Endothelial cell of umbilical vein (primary cell): ENCODE data around the gene NLGN1. TPM values are rescaled to one million over a fixed set of nuclear protein-coding genes. Genes with fewer than 3 reads are reported as not detected.

Source experiments
- BruUV-seq: library from RNA; stranded (reverse); fragments of 400-500 nt; replicated peaks from 2 replicates; lab custom pipeline; 2021; lab: Mats Ljungman, UMichigan
- CTCF ChIA-PET: fragments of 300-600, 350-600 bp; sonication (Branson Sonifier 250); formaldehyde crosslinking; loops from one replicate; lab custom pipeline; 2021; ENCODE audit warnings: antibody characterized with exemption, inconsistent platforms; lab: Charles Lee
- POLR2A ChIA-PET: fragments of 300-600, 350-600 bp; sonication (Branson Sonifier 250); formaldehyde crosslinking; loops from one replicate; lab custom pipeline; 2021; ENCODE audit warnings: antibody characterized with exemption, inconsistent platforms; lab: Charles Lee
- DNase-seq: peaks from one replicate; pipeline ENCODE4 v3.0.0-alpha.2; 2011; ENCODE audit warnings: low read depth, low spot score
- FAIRE-seq: peaks from 2 replicates; lab custom pipeline; 2011; peaks lifted over from hg19 to GRCh38; lab: Jason Lieb, UNC
- H2AFZ ChIP-seq: 2 replicates; pipeline ENCODE4 v1.6.0; 2012; ENCODE audit warnings: low read depth, low read length, control low read depth, inconsistent platforms
- H3K27ac ChIP-seq: 2 replicates; pipeline ENCODE4 v1.5.1; 2011; ENCODE audit warnings: low read depth, mild to moderate bottlenecking, control low read depth, low read length, moderate library complexity; ENCODE audit not compliant: insufficient read depth
- H3K27me3 ChIP-seq, 2 experiments: 2 replicates each; pipeline versions ENCODE4 v1.6.0 to v1.6.1; 2011; ENCODE audit warnings: low read length in 2 of 2, mixed read lengths in 1 of 2; ENCODE audit not compliant: control insufficient read depth in 2 of 2, insufficient read depth in 2 of 2
- H3K36me3 ChIP-seq, 2 experiments: 2 replicates in 1 of 2; 3 replicates in 1 of 2; pipeline ENCODE4 v1.5.1; 2011; ENCODE audit warnings: low read length in 2 of 2, mild to moderate bottlenecking in 1 of 2, moderate library complexity in 1 of 2; ENCODE audit not compliant: control insufficient read depth in 2 of 2, insufficient read depth in 2 of 2; ENCODE audit errors: extremely low read depth in 1 of 2
- H3K4me1 ChIP-seq: 3 replicates; pipeline ENCODE4 v1.5.1; 2011; ENCODE audit warnings: mild to moderate bottlenecking, low read length; ENCODE audit not compliant: control insufficient read depth, insufficient read depth; ENCODE audit errors: extremely low read depth
- H3K4me2 ChIP-seq: 2 replicates; pipeline ENCODE4 v1.6.1; 2011; ENCODE audit warnings: low read length, control low read depth, mixed read lengths; ENCODE audit not compliant: insufficient read depth
- H3K4me3 ChIP-seq, 3 experiments: fragments of 200-600 bp in 1 of 3; sonication (generic), shearing (Covaris generic) in 1 of 3; replicated peaks in 1 of 3; 2 replicates each; pipeline ENCODE4 v1.5.1; 2011 to 2016; ENCODE audit warnings: control low read depth in 3 of 3, low read length in 3 of 3, mild to moderate bottlenecking in 2 of 3, inconsistent platforms in 1 of 3, low read depth in 1 of 3, moderate library complexity in 1 of 3; ENCODE audit not compliant: insufficient read depth in 1 of 3
- H3K79me2 ChIP-seq: 2 replicates; pipeline ENCODE4 v1.6.0; 2012; ENCODE audit warnings: low read length, inconsistent platforms; ENCODE audit not compliant: control insufficient read depth, insufficient read depth
- H3K9ac ChIP-seq: replicated peaks from 2 replicates; pipeline ENCODE3; 2011; ENCODE audit warnings: low read length, control low read depth; ENCODE audit not compliant: insufficient read depth; ENCODE audit errors: extremely low read depth
- H3K9me1 ChIP-seq: replicated peaks from 3 replicates; pipeline ENCODE4 v1.6.0; 2011; ENCODE audit warnings: mild to moderate bottlenecking, low read length; ENCODE audit not compliant: control insufficient read depth, insufficient read depth; ENCODE audit errors: extremely low read depth
- H3K9me3 ChIP-seq: replicated peaks from 2 replicates; pipeline ENCODE4 v1.5.1; 2012; ENCODE audit warnings: low read length, inconsistent platforms; ENCODE audit not compliant: control insufficient read depth, insufficient read depth
- H4K20me1 ChIP-seq: replicated peaks from 2 replicates; pipeline ENCODE3; 2011; ENCODE audit warnings: mild to moderate bottlenecking, low read length; ENCODE audit not compliant: control insufficient read depth, insufficient read depth; ENCODE audit errors: extremely low read depth
- CTCF ChIP-seq, 2 donors: IDR thresholded peaks; 1 replicate in 1 of 2; 2 replicates in 1 of 2; pipeline ENCODE4 v1.5.1; 2011; ENCODE audit warnings: low read length in 2 of 2, mild to moderate bottlenecking in 2 of 2, moderate library complexity in 2 of 2, control low read depth in 1 of 2, inconsistent platforms in 1 of 2, low read depth in 1 of 2; ENCODE audit not compliant: insufficient read depth in 1 of 2; ENCODE audit errors: extremely low read depth in 1 of 2
- GATA2 ChIP-seq: IDR thresholded peaks from 2 replicates; pipeline ENCODE4 v1.7.0; 2011; ENCODE audit warnings: low read depth, mild to moderate bottlenecking, moderate library complexity, mixed read lengths, low read length; ENCODE audit not compliant: insufficient read length, insufficient read depth
- JUN ChIP-seq: IDR thresholded peaks from 2 replicates; pipeline ENCODE4 v1.6.1; 2011; ENCODE audit warnings: borderline replicate concordance, low read depth; ENCODE audit not compliant: insufficient read length, insufficient read depth
- MYC ChIP-seq: IDR thresholded peaks from one replicate; pipeline ENCODE4 v1.6.1; 2011; ENCODE audit warnings: mild to moderate bottlenecking, low read depth, low read length
- POLR2A ChIP-seq: IDR thresholded peaks from 2 replicates; pipeline ENCODE4 v1.6.1; 2012; ENCODE audit warnings: low read depth, mild to moderate bottlenecking, control low read depth, low read length
- dilution Hi-C: fragments of 300-500 bp; cut with MboI; formaldehyde crosslinking; loops from one replicate; pipeline ENCODE4 v1.15.0; 2019; ENCODE audit warnings: low sequenced_read_pairs; ENCODE audit not compliant: extremely low pct_ligation_motif_present
- intact Hi-C: fragments of 100-400 bp; cut with micrococcal nuclease; formaldehyde crosslinking; loops from one replicate; pipeline ENCODE4 v1.10.0; 2022
- polyA plus RNA-seq, 4 experiments: library from polyadenylated mRNA; depleted of rRNA in 3 of 4; stranded (reverse) in 3 of 4; unstranded in 1 of 4; fragments of >200 nt; gene quantifications; 2 replicates each; pipeline versions ENCODE4 v1.2.1 to v1.2.3, GENCODE V29; 2011 to 2012; ENCODE audit warnings: missing spikeins in 1 of 4
- total RNA-seq: library from RNA; stranded (reverse); gene quantifications from 2 replicates; pipeline ENCODE4 v1.2.3, GENCODE V29; 2021
- TF ChIP-seq, protein P1 (sequence below): IDR thresholded peaks from 2 replicates; pipeline ENCODE4 v1.6.1; 2011; ENCODE audit not compliant: insufficient read depth, insufficient read length

Gene NLGN1
- total and polyA plus RNA-seq, 2 donors (not counting 3 experiments of a cell fraction or from before 2014, with no cell fraction given), result 7.9 to 16.3 TPM

DNA sequence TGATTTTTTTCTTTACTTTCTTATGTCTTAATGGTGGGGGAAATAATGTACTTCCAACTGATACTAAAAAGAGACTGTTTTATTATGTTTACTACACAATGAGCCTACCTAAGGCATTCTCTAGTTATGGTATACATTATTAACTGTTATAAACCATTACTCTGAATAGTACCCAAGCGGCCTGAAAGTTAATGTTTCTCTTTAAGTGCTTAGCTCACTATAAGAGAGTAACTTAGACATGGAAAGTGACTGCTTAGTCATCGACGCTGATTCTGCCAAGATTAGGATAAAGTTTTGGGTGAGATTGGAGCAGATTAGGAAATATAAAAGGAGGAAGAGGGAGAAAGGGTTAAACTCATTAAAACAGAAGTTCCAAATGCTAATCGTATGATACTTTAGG is 365.0 kb downstream of the NLGN1 start:
- H3K79me2 ChIP-seq, result no peaks in the 10 kb centered on the region
- no peak for FAIRE-seq
- H3K36me3 ChIP-seq, result no peaks in the 10 kb centered on the region
- no peak overlapping the region for H3K27ac ChIP-seq
- dilution Hi-C loops (no loop called here), intact Hi-C loops (no loop called here)
- no peak overlapping the region for H3K4me2 ChIP-seq
- ChIA-PET CTCF (interaction anchor here (1.0 to 1.2 kb wide), 3 partner anchors 22 to 30 kb away, joined by 3 read pairs; no protein-coding TSS in a partner anchor), POLR2A (no interaction called here)
- no peaks in the 10 kb centered on the region for H4K20me1 ChIP-seq
- DNase-seq, result peak; percentile 22
- no peaks in the 10 kb centered on the region for H3K9me1 ChIP-seq
- no peak overlapping the region for H2AFZ ChIP-seq
- no peak overlapping the region for H3K4me3 ChIP-seq
- TF ChIP-seq POLR2A, result no peak
- TF ChIP-seq, protein P1, sequence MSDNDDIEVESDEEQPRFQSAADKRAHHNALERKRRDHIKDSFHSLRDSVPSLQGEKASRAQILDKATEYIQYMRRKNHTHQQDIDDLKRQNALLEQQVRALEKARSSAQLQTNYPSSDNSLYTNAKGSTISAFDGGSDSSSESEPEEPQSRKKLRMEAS, result no peak
- no peaks in the 10 kb centered on the region for H3K27me3 ChIP-seq
- H3K9me3 ChIP-seq, result no peaks in the 10 kb centered on the region
- H3K4me1 ChIP-seq, result peaks cover 3% of the 10 kb centered on the region
- no TSS peak for BruUV-seq
- no peak overlapping the region for H3K9ac ChIP-seq

DNA sequence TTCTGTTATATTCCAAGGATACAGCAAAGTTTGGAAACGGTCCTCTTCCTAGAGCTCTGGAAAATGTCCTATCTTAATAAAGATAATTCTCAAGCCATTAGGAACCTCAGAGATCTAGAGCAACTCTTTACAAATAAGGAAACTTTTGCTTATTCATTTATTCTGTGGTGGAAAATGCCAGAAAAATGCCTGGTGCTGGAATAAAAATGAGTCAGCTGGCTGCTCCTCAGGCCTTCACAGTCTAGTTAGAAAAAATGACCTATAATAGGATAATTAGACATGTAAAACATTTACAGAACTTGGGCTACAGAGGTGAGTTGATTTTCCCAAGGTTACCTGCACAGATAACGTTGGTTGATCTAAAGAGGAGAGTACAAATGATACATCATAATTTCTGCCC is 372.5 kb downstream of the NLGN1 start:
- BruUV-seq, result no TSS peak
- Histone ChIP-seq H3K9me3 (no peaks in the 10 kb centered on the region), H3K4me2 (no peak overlapping the region), H2AFZ (no peak overlapping the region), H3K36me3 (no peaks in the 10 kb centered on the region), H3K79me2 (no peaks in the 10 kb centered on the region), H3K27me3 (no peaks in the 10 kb centered on the region), H3K9me1 (no peaks in the 10 kb centered on the region), H4K20me1 (no peaks in the 10 kb centered on the region), H3K4me1 (peaks cover 12% of the 10 kb centered on the region), H3K27ac (no peak overlapping the region), H3K4me3 (no peak overlapping the region), H3K9ac (no peak overlapping the region)
- FAIRE-seq (no peak), DNase-seq (peak; percentile 36)
- intact Hi-C loops (no loop called here), dilution Hi-C loops (no loop called here)
- CTCF ChIA-PET, result interaction anchor here (0.8 to 1.7 kb wide), 4 partner anchors 9 to 101 kb away, joined by 3 to 6 read pairs (median 3); no protein-coding TSS in a partner anchor
- POLR2A ChIA-PET, result no interaction called here
- TF ChIP-seq CTCF (IDR thresholded peaks at IDR 0.05; ENCODE audit: extremely low read depth in 1 of 2, insufficient read depth in 1 of 2, low read depth in 1 of 2, low read length in 2 of 2) (no peak), MYC (no peak), JUN (no peak), GATA2 (no peak)
- TF ChIP-seq, protein P1, result no peak
